ENCODE results near the gene DHX34. TPM values are rescaled to one million over a fixed set of nuclear protein-coding genes. Genes with fewer than 3 reads are reported as not detected.
"Not testable (repeated sequence)": the region's sequence is repeated elsewhere in the genome, so short reads cannot be mapped to it uniquely, and the experiment has no call there.

Gene DHX34
- total RNA-seq, 1 donor from 2014 or later = 9.9 TPM

DNA sequence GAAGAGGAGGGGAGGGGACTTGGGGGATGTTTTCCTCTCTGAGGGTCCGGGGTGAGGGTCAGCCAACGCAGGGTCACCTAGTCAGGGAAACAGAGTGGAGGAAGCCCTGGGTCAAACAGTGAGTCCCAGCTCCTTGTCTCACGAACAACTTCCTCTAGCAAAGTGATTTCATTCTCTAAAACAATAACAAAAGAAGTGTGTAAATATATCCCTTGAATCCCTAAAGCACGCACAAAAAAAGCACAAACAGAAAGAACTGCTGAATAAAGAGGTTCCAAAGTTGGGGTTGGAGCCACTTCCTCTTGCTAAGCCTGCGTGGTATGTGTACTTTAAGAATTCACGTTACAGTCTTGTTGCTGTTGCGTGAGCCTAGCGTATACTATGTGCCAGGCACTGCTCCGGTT is 18.6 kb upstream of the DHX34 start:
- DNase-seq (ENCODE audit: low read depth) = no peak

DNA sequence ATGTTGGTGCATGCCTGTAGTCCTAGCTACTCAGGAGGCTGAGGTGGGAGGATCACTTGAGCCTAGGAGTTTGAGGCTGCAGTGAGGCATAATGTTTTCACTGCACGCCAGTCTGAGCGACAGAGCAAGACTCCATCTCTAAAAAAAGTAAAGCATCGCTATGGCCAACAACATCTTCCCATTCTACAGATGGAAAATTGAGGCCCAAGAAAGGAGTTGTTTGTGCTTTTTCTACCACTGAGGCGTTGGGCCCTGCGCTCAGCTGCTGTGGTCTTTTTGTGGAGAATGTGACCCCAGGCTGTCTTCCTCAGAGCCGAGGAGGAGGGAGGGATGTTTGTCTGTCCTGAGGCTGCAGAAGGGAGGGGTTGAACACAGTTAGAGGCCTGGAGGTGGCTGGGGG is 17.6 kb upstream of the DHX34 start:
- DNase-seq (ENCODE audit: low read depth) = no peak

DNA sequence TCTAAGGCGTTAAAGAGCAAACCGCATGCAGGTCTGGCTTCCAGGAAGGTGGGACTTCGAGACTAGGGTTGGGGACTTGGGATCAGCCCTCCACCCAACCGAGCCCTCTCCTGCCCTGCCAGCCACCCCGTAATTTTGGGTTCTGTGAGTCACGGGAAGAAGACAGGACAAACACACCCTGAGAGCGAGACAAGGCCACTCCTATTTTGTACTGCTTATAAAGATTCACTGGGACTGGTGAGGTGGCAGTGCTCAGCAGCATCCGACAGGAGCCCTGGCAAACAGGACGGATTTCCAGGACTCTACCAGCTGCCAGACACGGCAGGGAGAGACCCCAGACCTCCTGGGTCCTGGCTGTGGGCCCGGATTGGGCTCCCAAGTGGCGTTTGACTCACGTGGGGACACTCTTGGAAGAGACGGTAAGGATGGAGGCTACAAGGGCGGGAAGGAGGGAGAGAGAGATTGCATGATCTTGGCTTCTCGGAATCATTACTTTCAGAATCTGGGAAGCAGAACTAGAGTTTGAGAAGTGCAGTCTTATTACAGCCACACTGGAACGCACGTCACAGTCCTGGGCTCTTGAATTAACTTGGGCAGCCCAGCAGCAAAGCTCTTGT is 17.1 kb upstream of the DHX34 start, which contains the start of gene C5AR2:
TSS of gene C5AR2 (plus strand) at position 245 of the 617 bp plus-strand sequence. CDS start 8,625 bp downstream, outside the sequence.
- peak; percentile 11 for DNase-seq (ENCODE audit: low read depth)

DNA sequence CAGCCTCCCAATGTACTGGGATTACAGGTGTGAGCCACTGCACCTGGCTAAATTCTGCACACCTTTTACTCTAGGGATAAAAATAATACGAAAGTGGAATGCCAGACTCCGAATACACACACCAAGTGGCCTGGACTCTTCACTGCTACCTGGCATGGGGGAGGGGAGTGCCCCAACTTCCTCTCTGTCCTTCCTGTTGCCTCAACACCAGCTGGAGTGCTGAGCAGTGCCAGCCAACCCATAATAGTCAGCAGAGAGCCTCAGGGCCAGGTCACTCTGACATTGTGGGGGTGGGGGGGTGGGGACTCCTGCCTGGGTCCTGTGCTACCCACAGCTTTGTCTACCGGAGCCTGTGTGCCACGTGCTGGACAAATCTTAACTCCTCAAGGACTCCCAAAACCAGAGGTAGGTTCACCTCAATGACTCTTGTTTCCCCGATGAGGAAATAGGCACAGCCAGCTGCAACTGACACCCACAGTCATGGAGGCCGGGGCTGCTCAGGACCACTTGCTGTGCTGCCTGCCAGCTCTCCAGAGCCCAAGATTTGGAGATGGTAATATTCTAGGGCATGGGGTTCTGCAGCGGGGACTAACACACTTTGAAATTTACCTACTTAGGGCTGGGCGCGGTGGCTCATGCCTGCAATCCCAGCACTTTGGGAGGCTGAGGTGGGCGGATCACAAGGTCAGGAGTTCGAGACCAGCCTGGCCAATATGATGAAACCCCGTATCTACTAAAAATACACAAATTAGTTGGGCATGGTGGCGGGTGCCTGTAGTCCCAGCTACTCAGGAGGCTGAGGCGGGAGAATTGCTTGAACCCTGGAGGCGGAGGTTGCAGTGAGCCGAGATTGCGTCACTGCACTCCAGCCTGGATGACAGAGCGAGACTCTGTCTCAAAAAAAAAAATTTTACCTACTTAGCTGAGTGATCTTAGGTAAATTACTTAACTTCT is 12.1 kb upstream of the DHX34 start:
- not testable (repeated sequence) for DNase-seq (ENCODE audit: low read depth)

DNA sequence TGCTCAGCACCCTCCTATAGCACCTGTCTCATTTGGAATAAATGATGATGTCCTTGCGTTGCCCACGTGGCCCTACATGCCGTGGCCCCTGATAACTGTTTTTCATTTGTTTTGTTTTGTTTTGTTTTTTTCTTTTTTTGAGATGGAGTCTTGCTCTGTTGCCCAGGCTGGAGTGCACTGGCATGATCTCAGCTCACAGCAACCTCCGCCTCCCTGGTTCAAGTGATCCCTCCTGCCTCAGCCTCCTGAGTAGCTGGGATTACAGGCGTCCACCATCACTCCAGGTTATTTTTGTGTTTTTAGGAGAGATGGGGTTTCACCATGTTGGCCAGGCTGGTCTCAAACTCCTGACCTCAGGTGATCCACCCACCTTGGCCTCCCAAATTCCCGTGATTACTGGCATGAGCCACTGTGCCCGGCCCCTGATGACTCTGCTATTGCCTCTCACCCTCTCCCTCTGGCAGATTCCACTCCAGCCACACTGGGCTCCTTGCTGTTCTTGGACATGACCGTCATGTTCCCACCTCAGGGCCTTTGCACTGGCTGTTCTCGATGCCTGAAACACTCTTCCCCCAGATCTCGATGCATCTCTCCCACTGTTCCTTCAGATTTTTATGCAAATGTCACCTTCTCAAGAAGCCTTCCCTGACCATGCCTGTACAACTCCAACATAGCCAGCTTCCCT is 9.8 kb upstream of the DHX34 start:
- no peak for DNase-seq (ENCODE audit: low read depth)

DNA sequence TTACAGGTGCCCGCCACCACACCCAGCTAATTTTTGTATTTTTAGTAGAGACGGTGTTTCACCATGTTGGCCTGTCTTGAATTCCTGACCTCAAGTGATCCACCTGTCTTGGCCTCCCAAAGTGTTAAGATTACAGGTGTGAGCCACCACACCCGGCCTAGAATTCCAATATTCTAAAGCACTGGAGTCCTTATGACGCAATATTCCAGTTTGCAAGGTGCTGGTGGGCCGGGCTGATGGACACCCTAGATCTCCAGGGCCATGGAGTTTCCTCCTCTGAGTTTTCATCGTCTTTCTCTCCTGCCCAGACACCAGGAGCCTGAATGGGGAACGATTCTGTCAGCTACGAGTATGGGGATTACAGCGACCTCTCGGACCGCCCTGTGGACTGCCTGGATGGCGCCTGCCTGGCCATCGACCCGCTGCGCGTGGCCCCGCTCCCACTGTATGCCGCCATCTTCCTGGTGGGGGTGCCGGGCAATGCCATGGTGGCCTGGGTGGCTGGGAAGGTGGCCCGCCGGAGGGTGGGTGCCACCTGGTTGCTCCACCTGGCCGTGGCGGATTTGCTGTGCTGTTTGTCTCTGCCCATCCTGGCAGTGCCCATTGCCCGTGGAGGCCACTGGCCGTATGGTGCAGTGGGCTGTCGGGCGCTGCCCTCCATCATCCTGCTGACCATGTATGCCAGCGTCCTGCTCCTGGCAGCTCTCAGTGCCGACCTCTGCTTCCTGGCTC is 8.5 kb upstream of the DHX34 start:
- DNase-seq (ENCODE audit: low read depth) = no peak

DNA sequence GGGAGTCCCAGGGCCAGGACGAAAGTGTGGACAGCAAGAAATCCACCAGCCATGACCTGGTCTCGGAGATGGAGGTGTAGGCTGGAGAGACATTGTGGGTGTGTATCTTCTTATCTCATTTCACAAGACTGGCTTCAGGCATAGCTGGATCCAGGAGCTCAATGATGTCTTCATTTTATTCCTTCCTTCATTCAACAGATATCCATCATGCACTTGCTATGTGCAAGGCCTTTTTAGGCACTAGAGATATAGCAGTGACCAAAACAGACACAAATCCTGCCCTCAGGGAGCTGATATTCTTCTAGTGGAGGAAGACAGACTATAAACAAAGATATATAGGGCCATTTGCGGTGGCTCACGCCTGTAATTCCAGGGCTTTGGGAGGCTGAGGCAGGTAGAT is 7.4 kb upstream of the DHX34 start:
- no peak for DNase-seq (ENCODE audit: low read depth)

DNA sequence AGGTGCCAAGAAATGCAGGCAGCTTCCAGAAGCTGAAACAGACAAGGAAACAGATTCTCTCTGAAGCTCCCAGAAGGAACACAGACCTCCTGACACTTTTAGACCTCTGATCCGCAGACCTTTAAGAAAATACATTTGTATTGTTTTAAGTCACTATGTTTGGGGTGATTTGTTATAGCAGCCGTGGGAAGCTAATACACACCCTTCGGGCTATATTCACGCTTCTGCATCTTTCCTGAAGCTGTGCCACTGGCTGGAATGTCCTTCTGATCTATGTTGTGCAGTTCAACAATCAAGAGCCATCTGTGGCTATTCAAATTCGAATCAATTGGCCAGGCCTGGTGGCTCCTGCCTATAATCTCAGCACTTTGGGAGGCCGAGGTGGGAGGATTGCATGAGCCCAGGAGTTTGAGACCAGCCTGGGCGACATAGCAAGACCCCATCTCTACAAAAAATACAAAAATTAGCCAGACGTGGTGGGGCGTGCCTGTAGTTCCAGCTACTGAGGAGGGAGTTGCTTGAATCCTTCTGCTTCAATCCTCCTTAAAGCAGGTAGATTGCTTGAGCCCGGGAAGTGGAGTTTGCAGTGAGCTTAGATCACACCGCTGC is 5.8 kb upstream of the DHX34 start:
- no peak for DNase-seq (ENCODE audit: low read depth)

DNA sequence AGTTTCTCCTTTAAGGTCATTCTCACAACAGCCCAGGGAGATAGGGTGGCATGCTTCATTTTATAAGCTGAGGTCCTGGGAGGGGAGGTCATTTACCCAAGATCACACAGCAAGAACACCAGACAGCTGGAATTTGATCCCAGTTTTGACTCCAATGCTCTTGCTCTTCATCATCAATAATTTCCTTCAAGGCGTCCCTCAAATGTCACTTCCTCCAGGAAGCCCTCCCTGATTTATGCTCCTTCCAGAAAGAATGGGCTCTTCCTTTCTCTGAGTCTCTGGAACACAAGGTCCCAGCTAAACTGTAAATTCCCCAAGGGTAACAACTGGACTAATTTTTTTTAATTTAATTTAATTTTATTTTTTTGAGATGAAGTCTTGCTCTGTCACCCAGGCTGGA is 4.7 kb upstream of the DHX34 start:
- DNase-seq (ENCODE audit: low read depth) = no peak

DNA sequence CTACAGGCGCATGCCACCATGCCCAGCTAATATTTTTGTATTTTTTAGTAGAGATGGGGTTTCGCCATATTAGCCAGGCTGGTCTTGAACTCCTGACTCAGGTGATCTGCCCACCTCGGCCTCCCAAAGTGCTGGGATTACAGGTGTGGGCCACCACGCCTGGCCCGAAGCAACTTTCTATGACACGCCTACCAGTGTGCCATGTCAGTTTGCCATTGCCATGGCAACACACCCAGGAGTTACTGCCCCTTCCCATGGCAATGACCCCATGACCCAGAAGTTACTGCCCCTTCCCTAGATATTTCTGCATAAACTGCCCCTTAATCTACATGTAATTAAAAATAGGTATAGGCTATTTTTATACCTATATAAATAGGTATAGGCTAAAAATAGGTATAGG is 3.1 kb upstream of the DHX34 start:
- DNase-seq (ENCODE audit: low read depth) = not testable (repeated sequence)

DNA sequence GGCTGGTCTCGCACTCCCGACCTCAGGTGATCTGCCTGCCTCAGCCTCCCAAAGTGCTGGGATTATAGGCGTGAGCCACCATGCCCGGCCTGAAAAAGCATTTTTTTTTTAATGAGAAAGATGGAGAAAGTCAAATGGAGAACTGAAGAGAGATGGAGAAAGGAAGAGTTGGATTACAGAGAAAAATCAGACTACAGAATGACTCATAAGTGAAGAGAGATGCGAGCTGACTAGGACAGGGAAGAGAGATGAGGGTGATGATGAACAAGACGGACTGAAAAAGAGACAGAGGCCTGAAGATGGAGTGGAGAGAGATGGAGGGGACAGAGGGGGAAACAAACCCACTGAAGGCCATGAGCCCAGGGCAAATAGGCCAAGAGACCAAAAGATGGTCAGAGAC is 1.5 kb downstream of the DHX34 start:
- DNase-seq (ENCODE audit: low read depth) = no peak

DNA sequence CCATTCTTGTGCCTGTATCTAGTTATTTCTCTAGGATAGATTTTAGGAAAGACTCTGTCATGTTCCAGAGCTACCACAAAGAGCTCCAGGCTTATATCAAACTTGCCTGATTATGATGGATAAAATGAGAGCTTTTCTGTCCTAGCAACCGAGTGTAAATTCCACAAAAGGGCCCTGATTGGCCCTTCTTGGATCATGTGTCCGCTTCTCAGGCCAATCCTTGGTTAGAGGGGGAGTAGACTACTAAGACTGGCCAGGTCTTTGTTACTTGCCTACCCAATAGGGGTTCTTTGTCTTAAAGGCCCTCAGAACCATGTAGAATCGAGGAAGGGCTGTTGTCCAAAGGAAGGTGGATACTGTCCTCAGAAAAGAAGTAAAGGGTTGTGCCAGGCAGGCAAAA is 2.4 kb downstream of the DHX34 start:
- DNase-seq (ENCODE audit: low read depth) = peak; percentile 31

DNA sequence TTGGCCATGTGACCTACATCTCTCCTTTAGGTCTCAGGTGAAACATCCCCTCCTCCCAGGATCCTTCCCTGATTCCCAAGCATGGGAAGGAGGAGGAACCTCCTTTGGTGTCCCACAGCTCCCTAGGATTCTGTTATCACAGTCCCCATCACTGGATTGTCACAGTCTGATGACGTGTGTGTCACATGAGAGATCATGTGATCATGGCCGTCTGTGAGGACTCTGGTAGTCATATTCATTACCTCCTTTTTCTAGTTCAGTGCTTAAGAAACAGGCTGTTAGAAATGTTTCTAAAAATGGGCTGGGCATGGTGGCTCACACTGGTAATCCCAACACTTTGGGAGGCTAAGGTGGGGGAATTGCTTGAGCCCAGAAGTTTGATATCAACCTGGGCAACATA is 3.0 kb downstream of the DHX34 start:
- DNase-seq (ENCODE audit: low read depth) = no peak

DNA sequence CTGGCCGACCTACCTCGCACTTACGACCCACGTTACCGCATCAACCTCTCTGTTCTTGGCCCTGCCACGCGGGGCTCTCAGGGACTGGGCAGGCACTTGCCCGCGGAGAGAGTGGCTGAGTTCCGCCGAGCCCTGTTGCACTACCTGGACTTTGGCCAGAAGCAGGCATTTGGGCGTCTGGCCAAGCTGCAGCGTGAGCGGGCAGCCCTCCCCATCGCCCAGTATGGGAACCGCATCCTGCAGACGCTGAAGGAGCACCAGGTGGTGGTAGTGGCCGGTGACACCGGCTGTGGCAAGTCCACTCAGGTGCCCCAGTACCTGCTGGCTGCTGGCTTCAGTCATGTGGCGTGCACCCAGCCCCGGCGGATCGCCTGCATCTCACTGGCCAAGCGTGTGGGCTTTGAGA is 4.2 kb downstream of the DHX34 start:
- no peak for DNase-seq (ENCODE audit: low read depth)

DNA sequence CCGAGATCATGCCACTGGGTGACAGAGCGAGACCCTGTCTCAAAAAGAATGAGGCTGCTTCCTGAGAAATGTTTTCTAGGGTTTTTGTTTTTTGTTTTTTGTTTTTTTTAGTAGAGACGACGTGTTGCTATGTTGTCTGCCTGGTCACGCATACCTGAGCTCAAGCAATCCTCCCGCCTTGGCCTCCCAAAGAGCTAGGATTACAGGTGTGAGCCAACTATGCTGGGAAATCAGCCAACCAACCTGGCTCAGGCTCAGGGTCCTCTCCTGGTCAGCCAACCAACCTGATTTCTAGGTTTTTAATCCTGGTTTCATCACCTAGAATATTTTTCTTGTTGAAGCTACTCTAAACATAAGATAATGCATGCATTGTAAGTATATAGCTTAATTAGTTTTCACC is 7.8 kb downstream of the DHX34 start:
- no peak for DNase-seq (ENCODE audit: low read depth)

DNA sequence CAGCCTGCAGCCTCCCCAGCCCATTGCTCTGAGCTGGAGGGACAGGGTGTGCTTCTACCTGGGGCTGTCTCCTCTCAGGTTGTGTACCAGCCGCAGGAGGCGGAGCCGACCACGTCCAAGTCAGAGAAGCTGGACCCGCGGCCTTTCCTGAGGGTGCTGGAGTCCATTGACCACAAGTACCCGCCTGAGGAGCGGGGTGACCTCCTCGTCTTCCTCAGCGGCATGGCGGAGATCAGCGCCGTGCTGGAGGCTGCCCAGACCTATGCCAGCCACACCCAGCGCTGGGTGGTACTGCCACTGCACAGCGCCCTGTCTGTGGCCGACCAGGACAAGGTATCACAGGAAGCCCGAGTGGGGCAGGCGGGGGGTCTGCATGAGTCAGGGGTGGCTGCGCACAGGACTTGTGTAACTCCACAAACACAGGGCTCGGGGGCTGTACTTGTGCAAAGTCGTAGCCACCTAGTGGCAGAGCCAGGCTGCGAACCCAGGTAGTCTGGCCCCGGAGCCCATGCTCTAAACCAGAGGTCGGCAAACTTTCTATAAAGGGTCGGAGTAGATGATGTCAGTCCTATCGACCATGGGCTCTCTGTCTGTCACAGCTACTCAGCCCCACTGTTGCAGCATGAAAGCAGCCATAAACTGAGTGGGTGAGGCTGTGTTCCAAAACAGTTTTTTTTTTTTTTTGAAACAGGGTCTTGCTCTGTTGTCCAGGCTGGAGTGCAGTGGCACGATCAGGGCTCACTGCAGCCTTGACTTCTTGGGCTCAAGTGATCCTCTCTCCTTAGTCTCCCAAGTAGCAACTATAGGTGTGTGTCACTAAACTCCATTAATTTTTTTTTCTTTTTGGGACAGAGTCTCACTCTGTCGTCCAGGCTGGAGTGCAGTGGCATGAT is 8.9 kb downstream of the DHX34 start:
- no peak for DNase-seq (ENCODE audit: low read depth)

DNA sequence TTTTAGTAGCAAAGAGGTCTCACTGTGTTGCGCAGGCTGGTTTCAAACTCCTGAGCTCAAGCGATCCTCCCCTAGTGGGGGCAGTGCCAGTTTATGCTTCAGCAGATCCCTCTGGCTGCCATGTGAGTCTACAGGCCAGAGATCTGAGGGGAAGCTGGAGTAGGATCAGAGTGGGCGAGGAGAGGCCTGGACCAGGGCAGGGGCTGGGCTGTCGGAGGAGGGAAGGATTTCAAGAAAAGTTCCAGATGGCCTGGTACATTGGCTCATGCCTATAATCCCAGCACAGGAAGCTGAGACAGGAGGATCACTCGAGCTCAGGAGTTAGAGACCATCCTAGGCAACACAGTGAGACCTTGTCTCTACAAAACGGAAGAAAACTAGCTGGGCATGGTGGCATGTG is 9.8 kb downstream of the DHX34 start:
- DNase-seq (ENCODE audit: low read depth) = no peak

DNA sequence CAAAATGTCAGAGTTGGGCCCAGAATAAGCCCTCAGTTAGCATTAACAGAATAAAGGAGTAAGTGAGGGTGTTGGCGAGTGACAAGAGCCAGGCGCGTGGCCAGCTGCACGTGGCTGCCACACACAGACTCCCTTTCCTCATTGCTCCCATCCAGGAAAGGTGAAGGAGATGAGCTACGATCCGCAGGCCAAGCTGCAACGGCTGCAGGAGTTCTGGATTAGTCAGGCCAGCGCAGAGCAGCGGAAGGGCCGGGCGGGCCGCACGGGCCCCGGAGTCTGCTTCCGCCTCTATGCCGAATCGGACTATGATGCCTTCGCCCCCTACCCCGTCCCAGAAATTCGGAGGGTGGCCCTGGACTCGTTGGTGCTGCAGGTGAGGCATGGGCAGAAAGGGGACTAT is 13.2 kb downstream of the DHX34 start:
- no peak for DNase-seq (ENCODE audit: low read depth)

DNA sequence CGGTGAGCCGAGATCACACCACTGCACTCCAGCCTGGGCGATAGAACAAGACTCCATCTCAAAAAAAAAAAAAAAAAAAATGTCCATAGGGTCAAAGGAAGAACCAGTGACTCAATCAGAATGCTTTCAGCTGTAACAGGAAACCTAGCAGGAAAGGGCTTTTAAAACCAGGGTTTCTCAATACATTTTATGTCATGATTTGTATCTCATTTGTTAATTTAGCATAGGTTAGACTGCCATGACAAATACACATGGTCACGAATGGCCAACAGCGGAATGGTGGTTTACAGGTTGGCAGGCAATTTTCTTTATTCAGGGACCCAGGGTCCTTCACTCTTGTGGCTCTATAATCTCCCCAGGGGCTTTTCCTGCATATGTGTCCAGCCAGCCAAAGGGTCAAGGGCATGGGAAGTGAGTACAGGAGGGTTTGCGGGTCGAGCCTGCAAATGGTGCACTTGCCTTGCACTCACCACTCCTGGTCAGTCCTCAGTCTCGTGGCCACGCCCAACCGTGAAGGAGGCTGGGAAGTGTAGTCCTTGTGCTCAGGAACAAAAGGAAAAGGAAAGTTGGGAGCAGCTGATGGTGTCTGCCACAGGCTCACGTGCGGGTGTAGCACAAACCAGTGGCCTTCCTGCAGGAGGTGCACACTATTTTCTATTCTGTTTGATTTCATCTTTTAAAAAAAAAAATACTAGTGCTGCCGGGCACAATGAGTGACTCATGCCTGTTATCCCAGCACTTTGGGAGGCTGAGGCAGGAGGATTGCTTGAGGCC is 14.8 kb downstream of the DHX34 start:
- DNase-seq (ENCODE audit: low read depth) = no peak

Data from myocyte (in vitro differentiated cells).